ENCODE results near the gene RASSF7.

Gene RASSF7

GRCh38 chr11:611001-611996 lies 50.5 kb downstream of the RASSF7 start:
- DNase-seq: no peak

- no peak for DNase-seq
Measured at GRCh38 chr11:612201-612960, 51.6 kb downstream of the RASSF7 start.

GRCh38 chr11:612961-613300 lies 52.2 kb downstream of the RASSF7 start:
- no peak for DNase-seq

GRCh38 chr11:613369-613968 lies 52.7 kb downstream of the RASSF7 start:
- DNase-seq: peak; percentile 85
